WTC11 (cell line): ENCODE data around the gene ZNF521. TPM values are rescaled to one million over a fixed set of nuclear protein-coding genes. Genes with fewer than 3 reads are reported as not detected.

Experiments
- ATAC-seq: fragments of 200-7000 bp; cut with Tn5 transposase; 2 replicates; pipeline ENCODE4 v1.10.0; 2021; ENCODE audit warnings: mild to moderate bottlenecking, moderate library complexity
- CTCF ChIA-PET: fragments of 300-600 bp; sonication (Branson Sonifier 250); formaldehyde crosslinking; loops from one replicate; lab custom pipeline; 2021; ENCODE audit warnings: antibody characterized with exemption; lab: Charles Lee
- POLR2A ChIA-PET: fragments of 350-600 bp; sonication (Branson Sonifier 250); formaldehyde crosslinking; loops from one replicate; lab custom pipeline; 2021; ENCODE audit warnings: antibody characterized with exemption; lab: Charles Lee
- DNase-seq: peaks from one replicate; pipeline ENCODE4 v3.0.0; 2021; ENCODE audit warnings: low spot score
- H3K27ac Mint-ChIP-seq: 2 replicates; pipeline ENCODE4 v1.8.0; 2021; ENCODE audit warnings: mixed read lengths
- H3K27me3 Mint-ChIP-seq: 2 replicates; pipeline ENCODE4 v1.8.0; 2021; ENCODE audit warnings: low read depth, mild to moderate bottlenecking, moderate library complexity, mixed read lengths
- H3K36me3 Mint-ChIP-seq: 2 replicates; pipeline ENCODE4 v1.8.0; 2021; ENCODE audit warnings: mixed read lengths
- H3K4me1 Mint-ChIP-seq: 2 replicates; pipeline ENCODE4 v1.8.0; 2022; ENCODE audit warnings: mixed read lengths
- H3K4me3 Mint-ChIP-seq: 2 replicates; pipeline ENCODE4 v1.8.0; 2021; ENCODE audit warnings: mild to moderate bottlenecking, moderate library complexity, mixed read lengths
- H3K9me3 Mint-ChIP-seq: 2 replicates; pipeline ENCODE4 v1.8.0; 2021; ENCODE audit warnings: mixed read lengths
- ATF1 ChIP-seq: sonication (generic); formaldehyde crosslinking; IDR thresholded peaks from 2 replicates; pipeline ENCODE4 v1.8.1; 2023; ENCODE audit warnings: mild to moderate bottlenecking, moderate library complexity, missing genetic modification reagents
- ETV6 ChIP-seq: sonication (generic); formaldehyde crosslinking; IDR thresholded peaks from 2 replicates; pipeline ENCODE4 v1.8.1; 2022; ENCODE audit warnings: mild to moderate bottlenecking, missing genetic modification reagents
- GABPB1 ChIP-seq: sonication (generic); formaldehyde crosslinking; IDR thresholded peaks from 2 replicates; pipeline ENCODE4 v1.8.1; 2023; ENCODE audit warnings: mild to moderate bottlenecking, missing genetic modification reagents
- HMGXB4 ChIP-seq: sonication (generic); formaldehyde crosslinking; IDR thresholded peaks from 2 replicates; pipeline ENCODE4 v1.8.1; 2023; ENCODE audit warnings: mild to moderate bottlenecking, moderate library complexity, missing genetic modification reagents
- KAT7 ChIP-seq: sonication (generic); formaldehyde crosslinking; IDR thresholded peaks from 2 replicates; pipeline ENCODE4 v1.8.1; 2023; ENCODE audit warnings: missing genetic modification reagents, mild to moderate bottlenecking, borderline replicate concordance
- MLX ChIP-seq: sonication (generic); formaldehyde crosslinking; IDR thresholded peaks from 2 replicates; pipeline ENCODE4 v1.8.1; 2023; ENCODE audit warnings: mild to moderate bottlenecking, missing genetic modification reagents, moderate library complexity
- PRDM15 ChIP-seq: sonication (generic); formaldehyde crosslinking; IDR thresholded peaks from 2 replicates; pipeline ENCODE4 v1.8.0; 2022; ENCODE audit warnings: missing genetic modification reagents
- PREB ChIP-seq: sonication (generic); formaldehyde crosslinking; IDR thresholded peaks from 2 replicates; pipeline ENCODE4 v1.8.1; 2022; ENCODE audit warnings: mild to moderate bottlenecking, missing genetic modification reagents, moderate library complexity, borderline replicate concordance
- TP53 ChIP-seq: sonication (generic); formaldehyde crosslinking; IDR thresholded peaks from 2 replicates; pipeline ENCODE4 v1.8.1; 2023; ENCODE audit warnings: mild to moderate bottlenecking, missing genetic modification reagents
- ZNF232 ChIP-seq: sonication (generic); formaldehyde crosslinking; IDR thresholded peaks from 2 replicates; pipeline ENCODE4 v1.8.0; 2022; ENCODE audit warnings: mild to moderate bottlenecking, missing genetic modification reagents
- ZNF317 ChIP-seq: sonication (generic); formaldehyde crosslinking; IDR thresholded peaks from 2 replicates; pipeline ENCODE4 v1.8.1; 2023; ENCODE audit warnings: low read depth, mild to moderate bottlenecking, moderate library complexity, missing genetic modification reagents, borderline replicate concordance
- ZNF671 ChIP-seq: fragments of 250-450 bp; sonication (Bioruptor Pico); IDR thresholded peaks from 2 replicates; pipeline ENCODE4 v1.8.0; 2021; ENCODE audit warnings: mild to moderate bottlenecking
- total RNA-seq: library from RNA; stranded (reverse); gene quantifications from 3 replicates; pipeline ENCODE4 v1.2.3, GENCODE V29; 2021
- TF ChIP-seq, protein P1 (sequence below): sonication (generic); formaldehyde crosslinking; IDR thresholded peaks from 2 replicates; pipeline ENCODE4 v1.8.0; 2022; ENCODE audit warnings: mild to moderate bottlenecking, missing genetic modification reagents
- TF ChIP-seq, protein P2 (sequence below): sonication (generic); formaldehyde crosslinking; IDR thresholded peaks from 2 replicates; pipeline ENCODE4 v1.8.0; 2023; ENCODE audit warnings: missing genetic modification reagents
- TF ChIP-seq, protein P3 (sequence below): fragments of 250-450 bp; sonication (Bioruptor Pico); IDR thresholded peaks from 2 replicates; pipeline ENCODE4 v1.9.0; 2021; ENCODE audit warnings: mild to moderate bottlenecking

The ZNF521 gene
- total RNA-seq, 1 experiment from 2014 or later: 15.3 TPM

DNA sequence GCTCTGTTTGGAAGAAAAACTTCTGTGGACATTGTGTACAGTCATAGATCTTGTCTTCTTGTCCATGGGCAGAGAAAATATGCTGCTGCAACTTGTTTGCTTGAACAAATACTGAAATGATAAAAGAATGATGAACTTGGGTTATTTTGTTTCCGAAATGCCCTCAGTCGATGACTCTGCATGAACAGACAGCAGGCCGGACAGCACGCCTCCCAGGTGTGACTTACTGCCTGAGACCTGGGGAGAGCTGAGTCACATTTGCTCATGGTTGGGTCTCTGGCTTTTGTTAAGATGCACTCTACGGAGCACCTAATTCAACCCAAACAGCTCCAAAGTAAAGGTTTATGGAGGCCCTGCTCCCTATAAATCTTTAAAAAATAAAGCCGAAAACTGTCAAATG, 262.5 kb downstream of the ZNF521 start (continued):
- TF ChIP-seq MLX (CRISPR knock-in tag) (no peak), ATF1 (CRISPR knock-in tag) (no peak), ZNF317 (no peak), HMGXB4 (no peak), TP53 (CRISPR knock-in tag) (no peak), GABPB1 (CRISPR knock-in tag) (no peak), ZNF671 (CRISPR knock-in tag) (no peak)
- TF ChIP-seq, protein P1, sequence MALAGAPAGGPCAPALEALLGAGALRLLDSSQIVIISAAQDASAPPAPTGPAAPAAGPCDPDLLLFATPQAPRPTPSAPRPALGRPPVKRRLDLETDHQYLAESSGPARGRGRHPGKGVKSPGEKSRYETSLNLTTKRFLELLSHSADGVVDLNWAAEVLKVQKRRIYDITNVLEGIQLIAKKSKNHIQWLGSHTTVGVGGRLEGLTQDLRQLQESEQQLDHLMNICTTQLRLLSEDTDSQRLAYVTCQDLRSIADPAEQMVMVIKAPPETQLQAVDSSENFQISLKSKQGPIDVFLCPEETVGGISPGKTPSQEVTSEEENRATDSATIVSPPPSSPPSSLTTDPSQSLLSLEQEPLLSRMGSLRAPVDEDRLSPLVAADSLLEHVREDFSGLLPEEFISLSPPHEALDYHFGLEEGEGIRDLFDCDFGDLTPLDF (CRISPR knock-in tag): no peak
- TF ChIP-seq, protein P2, sequence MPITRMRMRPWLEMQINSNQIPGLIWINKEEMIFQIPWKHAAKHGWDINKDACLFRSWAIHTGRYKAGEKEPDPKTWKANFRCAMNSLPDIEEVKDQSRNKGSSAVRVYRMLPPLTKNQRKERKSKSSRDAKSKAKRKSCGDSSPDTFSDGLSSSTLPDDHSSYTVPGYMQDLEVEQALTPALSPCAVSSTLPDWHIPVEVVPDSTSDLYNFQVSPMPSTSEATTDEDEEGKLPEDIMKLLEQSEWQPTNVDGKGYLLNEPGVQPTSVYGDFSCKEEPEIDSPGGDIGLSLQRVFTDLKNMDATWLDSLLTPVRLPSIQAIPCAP (CRISPR knock-in tag): no peak
- TF ChIP-seq, protein P3, sequence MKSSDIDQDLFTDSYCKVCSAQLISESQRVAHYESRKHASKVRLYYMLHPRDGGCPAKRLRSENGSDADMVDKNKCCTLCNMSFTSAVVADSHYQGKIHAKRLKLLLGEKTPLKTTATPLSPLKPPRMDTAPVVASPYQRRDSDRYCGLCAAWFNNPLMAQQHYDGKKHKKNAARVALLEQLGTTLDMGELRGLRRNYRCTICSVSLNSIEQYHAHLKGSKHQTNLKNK (CRISPR knock-in tag): no peak

DNA sequence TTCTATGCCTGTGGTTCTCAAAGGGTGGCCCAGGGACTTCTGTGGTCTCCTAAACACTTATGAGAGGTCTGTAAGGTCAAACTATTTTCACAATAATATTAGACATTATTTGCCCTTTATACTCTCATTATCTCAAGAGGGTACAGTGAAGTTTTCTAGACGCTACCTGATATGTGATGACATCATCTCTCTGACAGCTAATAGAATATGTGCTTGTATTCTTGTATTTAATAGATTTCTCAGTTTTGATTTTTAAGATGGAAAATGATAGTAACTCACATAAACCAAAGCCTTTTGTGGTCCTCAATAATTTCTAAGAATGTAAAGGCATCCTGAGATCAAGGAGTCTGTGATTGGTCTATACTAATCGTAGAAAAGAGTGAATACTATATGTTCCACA, 265.1 kb downstream of the ZNF521 start:
- TF ChIP-seq PREB (CRISPR knock-in tag) (no peak), ZNF232 (CRISPR knock-in tag) (no peak), PRDM15 (CRISPR knock-in tag) (no peak), KAT7 (CRISPR knock-in tag) (no peak), ETV6 (CRISPR knock-in tag) (no peak)
- H3K4me3 Mint-ChIP-seq: no peak overlapping the region
- no peak for DNase-seq
- no peaks in the 10 kb centered on the region for H3K9me3 Mint-ChIP-seq
- ChIA-PET POLR2A (no interaction called here), CTCF (no interaction called here)
- ATAC-seq: no peak
- 0 out of 2 replicates have a peak, but pooled peaks cover 3% of the 10 kb centered on the region for H3K36me3 Mint-ChIP-seq
- no peaks in the 10 kb centered on the region for H3K27me3 Mint-ChIP-seq
- H3K4me1 Mint-ChIP-seq: no peaks in the 10 kb centered on the region
- H3K27ac Mint-ChIP-seq: no peak overlapping the region
